AG09309 (cell line): ENCODE measurements around the gene PRR23E.

Experiments used
- DNase-seq: peaks from one replicate; pipeline ENCODE4 v3.0.0-alpha.2; 2010; ENCODE audit warnings: low read depth
- H3K4me3 ChIP-seq: 2 replicates; pipeline ENCODE4 v1.5.1; 2011; ENCODE audit warnings: mild to moderate bottlenecking, low read depth, low read length, moderate library complexity; ENCODE audit not compliant: control insufficient read depth
- CTCF ChIP-seq: IDR thresholded peaks from 2 replicates; pipeline ENCODE4 v1.5.1; 2011; ENCODE audit warnings: mild to moderate bottlenecking, low read depth, low read length, inconsistent platforms; ENCODE audit not compliant: insufficient read depth, control insufficient read depth; ENCODE audit errors: missing control alignments

PRR23E gene

GRCh38 chr3:127207727-127208482 lies 15.0 kb downstream of the PRR23E start:
- no peak for TF ChIP-seq CTCF
- DNase-seq = no peak
- no peak overlapping the region for H3K4me3 ChIP-seq

GRCh38 chr3:127208483-127209100 lies 15.7 kb downstream of the PRR23E start:
- no peak for DNase-seq
- no peak for TF ChIP-seq CTCF
- H3K4me3 ChIP-seq = no peak overlapping the region

GRCh38 chr3:127209155-127209839 lies 16.4 kb downstream of the PRR23E start:
- no peak for DNase-seq
- TF ChIP-seq CTCF = no peak
- no peak overlapping the region for H3K4me3 ChIP-seq

- H3K4me3 ChIP-seq = no peak overlapping the region
- no peak for TF ChIP-seq CTCF
- DNase-seq = no peak
Measured at GRCh38 chr3:127209840-127210653, 17.1 kb downstream of the PRR23E start.

- no peak for DNase-seq
- no peak for TF ChIP-seq CTCF
- no peak overlapping the region for H3K4me3 ChIP-seq
Measured at GRCh38 chr3:127210654-127210943, 17.7 kb downstream of the PRR23E start.
